H1 (cell line): ENCODE measurements around the gene ATOH8. TPM values are rescaled to one million over a fixed set of nuclear protein-coding genes. Genes with fewer than 3 reads are reported as not detected.

ENCODE experiments used
- CTCF ChIA-PET: fragments of 300-600 bp; sonication (Branson Sonifier 250); formaldehyde crosslinking; loops from one replicate; lab custom pipeline; 2021; ENCODE audit not compliant: partially characterized antibody; lab: Charles Lee
- POLR2A ChIA-PET: fragments of 300-600 bp; sonication (Branson Sonifier 250); formaldehyde crosslinking; loops from one replicate; lab custom pipeline; 2021; ENCODE audit warnings: inconsistent platforms; ENCODE audit not compliant: partially characterized antibody; lab: Charles Lee
- DNase-seq, 2 experiments: peaks; one replicate each; pipeline versions ENCODE4 v3.0.0 to v3.0.0-alpha.2; 2010 to 2022; ENCODE audit warnings: low spot score in 2 of 2, low read depth in 1 of 2, mixed read lengths in 1 of 2
- FAIRE-seq: peaks from 2 replicates; lab custom pipeline; 2011; peaks lifted over from hg19 to GRCh38; lab: Jason Lieb, UNC
- H2AFZ ChIP-seq: 2 replicates; pipeline ENCODE4 v1.8.1; 2012; ENCODE audit warnings: low read length, inconsistent platforms
- H2AK5ac ChIP-seq: 2 replicates; pipeline ENCODE4 v1.6.1; 2013; ENCODE audit warnings: low read depth, low read length
- H2BK120ac ChIP-seq: replicated peaks from 2 replicates; pipeline ENCODE3; 2013; ENCODE audit warnings: low read depth, low read length, inconsistent platforms
- H2BK12ac ChIP-seq: 2 replicates; pipeline ENCODE4 v1.6.1; 2013; ENCODE audit warnings: low read depth, low read length
- H2BK15ac ChIP-seq: 2 replicates; pipeline ENCODE4 v1.6.1; 2013; ENCODE audit warnings: low read length
- H2BK20ac ChIP-seq: 2 replicates; pipeline ENCODE4 v1.6.1; 2013; ENCODE audit warnings: low read length
- H2BK5ac ChIP-seq: 2 replicates; pipeline ENCODE4 v1.6.1; 2013; ENCODE audit warnings: low read depth, low read length
- H3K14ac ChIP-seq: 2 replicates; pipeline ENCODE4 v1.6.1; 2013; ENCODE audit warnings: inconsistent platforms; ENCODE audit not compliant: insufficient read length
- H3K18ac ChIP-seq: 2 replicates; pipeline ENCODE4 v1.6.1; 2013; ENCODE audit warnings: low read length; ENCODE audit errors: extremely low read depth
- H3K23ac ChIP-seq: 2 replicates; pipeline ENCODE4 v1.6.1; 2013; ENCODE audit warnings: inconsistent platforms; ENCODE audit not compliant: insufficient read length
- H3K23me2 ChIP-seq: 2 replicates; pipeline ENCODE4 v1.6.1; 2013; ENCODE audit warnings: low read depth, low read length
- H3K27ac ChIP-seq: 2 replicates; pipeline ENCODE4 v1.6.1; 2011; ENCODE audit warnings: low read depth, low read length, inconsistent platforms
- H3K27me3 ChIP-seq, 4 experiments: replicated peaks in 1 of 4; 1 replicate in 1 of 4; 2 replicates in 3 of 4; pipeline versions ENCODE4 v1.6.1 to v1.8.1; 2011 to 2013; ENCODE audit warnings: low read length in 3 of 4, mild to moderate bottlenecking in 3 of 4, inconsistent platforms in 2 of 4, mixed read lengths in 2 of 4, moderate library complexity in 1 of 4; ENCODE audit not compliant: control insufficient read depth in 3 of 4, insufficient read depth in 3 of 4; ENCODE audit errors: extremely low read depth in 1 of 4
- H3K36me3 ChIP-seq, 4 experiments: 2 replicates each; pipeline versions ENCODE4 v1.6.1 to v1.8.1; 2011 to 2013; ENCODE audit warnings: mild to moderate bottlenecking in 4 of 4, low read length in 3 of 4, moderate library complexity in 2 of 4, control low read depth in 1 of 4, inconsistent platforms in 1 of 4; ENCODE audit not compliant: insufficient read depth in 4 of 4, control insufficient read depth in 2 of 4
- H3K4ac ChIP-seq: replicated peaks from 2 replicates; pipeline ENCODE3; 2013; ENCODE audit warnings: low read length, low read depth, mixed read lengths, inconsistent platforms; ENCODE audit not compliant: insufficient read length
- H3K4me1 ChIP-seq, 4 experiments: replicated peaks in 1 of 4; 1 replicate in 1 of 4; 2 replicates in 3 of 4; pipeline versions ENCODE4 v1.6.1 to v1.8.1; 2011 to 2013; ENCODE audit warnings: low read length in 3 of 4, inconsistent platforms in 2 of 4, mixed read lengths in 1 of 4; ENCODE audit not compliant: insufficient read depth in 4 of 4, control insufficient read depth in 3 of 4
- H3K4me2 ChIP-seq, 2 experiments: 2 replicates each; pipeline versions ENCODE4 v1.6.1 to v1.8.1; 2011 to 2013; ENCODE audit warnings: low read depth in 2 of 2, low read length in 2 of 2, control low read depth in 1 of 2, inconsistent platforms in 1 of 2, mild to moderate bottlenecking in 1 of 2; ENCODE audit not compliant: insufficient read depth in 1 of 2
- H3K4me3 ChIP-seq, 4 experiments: fragments of 200-600, 300-600 bp in 1 of 4; sonication (generic), shearing (Covaris generic), sonication (Bioruptor Twin) in 1 of 4; 2 replicates each; pipeline versions ENCODE4 v1.5.1 to v1.8.1; 2011 to 2016; ENCODE audit warnings: low read length in 4 of 4, low read depth in 3 of 4, control low read depth in 2 of 4, inconsistent platforms in 2 of 4, mild to moderate bottlenecking in 2 of 4, mixed read lengths in 1 of 4, moderate library complexity in 1 of 4; ENCODE audit not compliant: insufficient read depth in 2 of 4; ENCODE audit errors: extremely low read depth in 1 of 4
- H3K56ac ChIP-seq: replicated peaks from 2 replicates; pipeline ENCODE3; 2013; ENCODE audit warnings: low read depth, mild to moderate bottlenecking, mixed read lengths, low read length, inconsistent platforms; ENCODE audit not compliant: insufficient read length
- H3K79me1 ChIP-seq: 2 replicates; pipeline ENCODE4 v1.6.1; 2013; ENCODE audit warnings: low read depth, low read length, control low read depth
- H3K79me2 ChIP-seq, 2 experiments: 2 replicates each; pipeline versions ENCODE4 v1.6.1 to v1.8.1; 2012 to 2013; ENCODE audit warnings: low read length in 2 of 2, mild to moderate bottlenecking in 2 of 2, inconsistent platforms in 1 of 2; ENCODE audit not compliant: insufficient read depth in 2 of 2, control insufficient read depth in 1 of 2
- H3K9ac ChIP-seq, 4 experiments: replicated peaks in 1 of 4; 1 replicate in 1 of 4; 2 replicates in 3 of 4; pipeline versions ENCODE4 v1.6.1 to v1.8.1; 2011 to 2013; ENCODE audit warnings: low read depth in 3 of 4, low read length in 3 of 4, control low read depth in 2 of 4, mild to moderate bottlenecking in 2 of 4, moderate library complexity in 2 of 4, inconsistent platforms in 1 of 4; ENCODE audit errors: extremely low read depth in 1 of 4
- H3K9me3 ChIP-seq, 2 experiments: 2 replicates each; pipeline versions ENCODE4 v1.6.1 to v1.8.1; 2012 to 2013; ENCODE audit warnings: mild to moderate bottlenecking in 2 of 2, moderate library complexity in 2 of 2, control low read depth in 1 of 2, inconsistent platforms in 1 of 2, low read depth in 1 of 2, low read length in 1 of 2, mixed read lengths in 1 of 2; ENCODE audit not compliant: insufficient read depth in 2 of 2
- H4K20me1 ChIP-seq, 2 experiments: replicated peaks in 1 of 2; 2 replicates each; pipeline versions ENCODE3 to v1.8.1; 2011 to 2013; ENCODE audit warnings: inconsistent platforms in 2 of 2, low read length in 2 of 2, mild to moderate bottlenecking in 1 of 2; ENCODE audit not compliant: insufficient read depth in 2 of 2, control insufficient read depth in 1 of 2
- H4K5ac ChIP-seq: 2 replicates; pipeline ENCODE4 v1.6.1; 2013; ENCODE audit warnings: low read length, low read depth, mixed read lengths, inconsistent platforms; ENCODE audit not compliant: insufficient read length
- H4K8ac ChIP-seq: 2 replicates; pipeline ENCODE4 v1.8.0; 2013; ENCODE audit warnings: mild to moderate bottlenecking, moderate library complexity, low read length, inconsistent platforms; ENCODE audit not compliant: insufficient read depth; ENCODE audit errors: extremely low read depth
- H4K91ac ChIP-seq: replicated peaks from 2 replicates; pipeline ENCODE3; 2013; ENCODE audit warnings: low read length, mixed read lengths, inconsistent platforms; ENCODE audit not compliant: insufficient read length
- BRCA1 ChIP-seq: IDR thresholded peaks from 2 replicates; pipeline ENCODE4 v1.6.1; 2012; ENCODE audit warnings: low read depth, low read length, improper control_type of control experiment
- CEBPB ChIP-seq: IDR thresholded peaks from 2 replicates; pipeline ENCODE4 v1.6.1; 2012; ENCODE audit warnings: low read depth, low read length
- CREB1 ChIP-seq: IDR thresholded peaks from 2 replicates; pipeline ENCODE4 v1.6.1; 2012; ENCODE audit warnings: inconsistent platforms
- CTBP2 ChIP-seq: IDR thresholded peaks from 2 replicates; pipeline ENCODE4 v1.7.0; 2011; ENCODE audit warnings: borderline replicate concordance, mild to moderate bottlenecking, moderate library complexity, mixed read lengths, low read length; ENCODE audit not compliant: insufficient read depth, insufficient read length
- EGR1 ChIP-seq: IDR thresholded peaks from 2 replicates; pipeline ENCODE4 v1.6.1; 2011; ENCODE audit warnings: low read depth, low read length, borderline replicate concordance
- RAD21 ChIP-seq, 2 experiments: IDR thresholded peaks in 1 of 2; conservative IDR thresholded peaks in 1 of 2; 2 replicates each; pipeline ENCODE4 v1.6.1; 2011; ENCODE audit warnings: low read depth in 2 of 2, low read length in 2 of 2, improper control_type of control experiment in 1 of 2, inconsistent platforms in 1 of 2, mild to moderate bottlenecking in 1 of 2, moderate library complexity in 1 of 2
- RBBP5 ChIP-seq: IDR thresholded peaks from 2 replicates; pipeline ENCODE4 v1.7.1; 2012; ENCODE audit warnings: low read depth, mild to moderate bottlenecking, inconsistent platforms, low read length, moderate library complexity, borderline replicate concordance
- RNF2 ChIP-seq: fragments of 200-900, 300-1000 bp; sonication (generic); IDR thresholded peaks from 2 replicates; pipeline ENCODE4 v1.7.1; 2016; ENCODE audit warnings: borderline replicate concordance, low read depth, mild to moderate bottlenecking, antibody characterized with exemption, low read length; ENCODE audit not compliant: poor library complexity, severe bottlenecking; ENCODE audit errors: missing control alignments
- SAP30 ChIP-seq: fragments of 300-600 bp; sonication (generic); IDR thresholded peaks from 2 replicates; pipeline ENCODE4 v1.7.1; 2012; ENCODE audit warnings: low read length, moderate library complexity, mild to moderate bottlenecking, inconsistent platforms; ENCODE audit not compliant: insufficient read depth, insufficient replicate concordance
- SP1 ChIP-seq: IDR thresholded peaks from 2 replicates; pipeline ENCODE4 v1.6.1; 2011; ENCODE audit warnings: low read depth, low read length
- TCF12 ChIP-seq: IDR thresholded peaks from 2 replicates; pipeline ENCODE4 v1.6.1; 2011; ENCODE audit warnings: low read depth, mild to moderate bottlenecking, low read length
- TEAD4 ChIP-seq: IDR thresholded peaks from 2 replicates; pipeline ENCODE4 v1.6.1; 2012; ENCODE audit warnings: low read depth, low read length, inconsistent platforms, mixed read lengths
- WGBS, 2 experiments: shearing (Covaris generic) in 1 of 2; methylation state at CpG; one replicate each; pipeline versions ENCODE4 v1.1.6 to v1.1.7; 2013 to 2015; ENCODE audit warnings: low lambda C conversion rate in 2 of 2, mixed read lengths in 2 of 2, inconsistent platforms in 1 of 2, low coverage in 1 of 2, missing lambda C conversion rate in 1 of 2; ENCODE audit not compliant: insufficient replicate concordance in 2 of 2, insufficient coverage in 1 of 2, insufficient read length in 1 of 2; ENCODE audit errors: extremely low coverage in 1 of 2, missing lambda C conversion rate in 1 of 2; 5-methylcytosine and 5-hydroxymethylcytosine counted together
- polyA plus RNA-seq, 7 experiments: library from polyadenylated mRNA; depleted of rRNA in 3 of 7; stranded (reverse) in 5 of 7; unstranded in 2 of 7; fragments of >200 nt in 5 of 7; fragments of 200-250 nt in 2 of 7; gene quantifications; 1 replicate in 5 of 7; 2 replicates in 1 of 7; 4 replicates in 1 of 7; pipeline versions ENCODE4 v1.2.1 to v1.2.3, GENCODE V29; 2011 to 2013; ENCODE audit warnings: missing spikeins in 2 of 7, mixed read lengths in 2 of 7
- total RNA-seq: library from RNA; stranded (reverse); fragmentation: NEBNext Ultra II Directional; extraction: Animal tissue kit (Norgen Biotek cat#: 25700); gene quantifications from 2 replicates; pipeline ENCODE4 v1.2.1, GENCODE V29; 2021

ATOH8 gene
- total and polyA plus RNA-seq, 2 of the 8 experiments (the other 6 are each of a cell fraction or from before 2014, with no cell fraction given), result 0.50 to 0.53 TPM

DNA sequence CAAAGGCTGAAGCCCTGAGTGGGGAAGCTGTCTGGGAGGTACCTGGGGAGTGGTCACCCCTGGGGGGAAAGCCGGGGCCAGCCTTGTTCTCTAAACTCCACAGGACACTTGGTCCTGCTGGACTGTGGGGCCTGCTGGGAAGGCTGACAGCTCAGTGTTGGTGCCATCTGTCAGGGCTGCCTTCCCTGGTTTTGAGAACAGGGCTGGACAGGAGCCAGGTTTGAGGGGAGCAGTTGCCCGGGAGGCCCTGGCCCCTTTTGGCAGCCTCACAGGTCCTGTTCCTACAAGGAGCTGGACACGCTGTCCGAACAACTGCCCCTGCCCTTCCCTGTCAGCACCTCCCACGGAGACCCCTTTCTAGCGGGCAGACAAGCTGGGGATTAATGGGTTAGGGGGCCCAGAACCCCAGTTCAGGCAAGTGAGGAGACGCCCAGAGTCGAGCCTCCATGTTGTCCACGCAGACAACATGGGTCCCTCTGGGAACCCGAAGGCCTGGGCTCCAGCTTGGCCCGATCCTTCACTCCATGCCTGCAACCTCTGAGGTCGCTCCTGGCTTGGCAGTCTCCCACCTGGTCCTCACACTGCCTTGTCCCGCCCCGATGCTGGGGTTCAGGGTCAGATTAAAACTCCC is 40.8 kb downstream of the ATOH8 start:
- WGBS, 2 experiments, result 80% methylated on average over 14 of the region's 14 CpGs; no CpG with 5 or more reads in 1 of the 2 experiments
- POLR2A ChIA-PET, result interaction anchor here (1.0 to 2.0 kb wide), 2 partner anchors 20 to 26 kb away, joined by 3 to 4 read pairs; no protein-coding TSS in a partner anchor
- no peak for TF ChIP-seq TEAD4
- TF ChIP-seq SP1, result no peak
- no peak for TF ChIP-seq BRCA1
- no peak for TF ChIP-seq TCF12
- TF ChIP-seq CTBP2, result no peak
- no peak for TF ChIP-seq CREB1
- TF ChIP-seq RAD21 (IDR thresholded peaks at IDR 0.05 in 1 of 2, conservative IDR thresholded peaks at IDR 0.05 in 1 of 2; ENCODE audit: low read depth in 2 of 2, low read length in 2 of 2), result no peak
- no peak for TF ChIP-seq CEBPB
- no peak for TF ChIP-seq SAP30
- no peak for TF ChIP-seq RNF2
- TF ChIP-seq EGR1, result no peak
- TF ChIP-seq RBBP5, result no peak
- Histone ChIP-seq H3K4me2 (no peak overlapping the region), H2BK12ac (no peak overlapping the region), H4K91ac (no peak overlapping the region), H2BK120ac (no peak overlapping the region), H3K18ac (no peak overlapping the region), H4K8ac (no peak overlapping the region), H3K4me1 (no peaks in the 10 kb centered on the region; a peak in 1 of 7 replicates), H3K14ac (no peak overlapping the region), H3K27me3 (no peaks in the 10 kb centered on the region; a peak in 1 of 7 replicates), H3K9ac (no peak overlapping the region), H2BK15ac (no peak overlapping the region), H3K9me3 (no peaks in the 10 kb centered on the region), H3K23ac (no peak overlapping the region), H3K23me2 (no peaks in the 10 kb centered on the region), H2BK5ac (no peak overlapping the region), H3K27ac (no peak overlapping the region), H3K4me3 (no peak overlapping the region), H3K79me1 (no peaks in the 10 kb centered on the region), H2AK5ac (no peak overlapping the region), H4K20me1 (no peaks in the 10 kb centered on the region), H3K56ac (no peak overlapping the region), H2BK20ac (no peak overlapping the region), H3K79me2 (no peaks in the 10 kb centered on the region), H4K5ac (no peak overlapping the region), H2AFZ (no peak overlapping the region), H3K36me3 (no peaks in the 10 kb centered on the region), H3K4ac (no peak overlapping the region)
- DNase-seq, result no peak
- CTCF ChIA-PET, result interaction anchor here (0.7 to 4.7 kb wide), 18 partner anchors 8 to 95 kb away, joined by 3 to 58 read pairs (median 4); partner anchors contain the start of gene ATOH8
- no peak for FAIRE-seq
